K562 (cell line): ENCODE results near the gene ITGA6. TPM values are rescaled to one million over a fixed set of nuclear protein-coding genes. Genes with fewer than 3 reads are reported as not detected.

Source experiments
- ARID4B ChIP-seq: sonication (generic); formaldehyde crosslinking; IDR thresholded peaks from 2 replicates; pipeline ENCODE4 v1.8.0; 2022; ENCODE audit warnings: mild to moderate bottlenecking, missing genetic modification reagents
- ETV6 ChIP-seq, 3 experiments: fragments of 150-350 bp in 1 of 3; sonication (generic) in 1 of 3; formaldehyde crosslinking in 1 of 3; IDR thresholded peaks; 2 replicates each; pipeline versions ENCODE4 v1.6.1 to v1.8.0; 2014 to 2022; ENCODE audit warnings: borderline replicate concordance in 2 of 3, low read depth in 2 of 3, antibody characterized with exemption in 1 of 3, low read length in 1 of 3, mild to moderate bottlenecking in 1 of 3, missing genetic modification reagents in 1 of 3
- JUND ChIP-seq, 2 experiments: IDR thresholded peaks; 2 replicates in 1 of 2; 3 replicates in 1 of 2; pipeline ENCODE4 v1.6.1; 2011; ENCODE audit warnings: borderline replicate concordance in 2 of 2, low read depth in 2 of 2, low read length in 2 of 2, improper control_type of control experiment in 1 of 2, missing biosample characterization in 1 of 2, missing genetic modification characterization in 1 of 2, missing genetic modification reagents in 1 of 2
- L3MBTL2 ChIP-seq: fragments of 450-650 bp; IDR thresholded peaks from 2 replicates; pipeline ENCODE4 v1.6.1; 2016; ENCODE audit warnings: mild to moderate bottlenecking, moderate library complexity
- TGIF2 ChIP-seq: sonication (generic); formaldehyde crosslinking; IDR thresholded peaks from 2 replicates; pipeline ENCODE4 v1.8.1; 2022; ENCODE audit warnings: mild to moderate bottlenecking, missing genetic modification reagents, moderate library complexity
- ZNF41 ChIP-seq: fragments of 250-450 bp; sonication (Bioruptor Pico); conservative IDR thresholded peaks from 2 replicates; pipeline ENCODE4 v1.4.0; 2020; ENCODE audit warnings: mild to moderate bottlenecking
- ZNF551 ChIP-seq: fragments of 250-450 bp; sonication (Bioruptor Pico); IDR thresholded peaks from 2 replicates; pipeline ENCODE4 v1.5.0; 2021; ENCODE audit warnings: mild to moderate bottlenecking, moderate library complexity
- polyA plus RNA-seq, 8 experiments: library from polyadenylated mRNA; depleted of rRNA in 4 of 8; stranded (reverse) in 5 of 8; unstranded in 3 of 8; fragments of >200 nt; fragmentation: Nextera tagmentation in 2 of 8; fragmentation: Illumina TruSeq in 1 of 8; extraction: Ambion mirVana in 2 of 8; extraction: Trizol in 1 of 8; gene quantifications; 2 replicates each; pipeline versions ENCODE4 v1.2.1 to v1.2.3, GENCODE V29; 2011 to 2014; ENCODE audit warnings: inconsistent platforms in 1 of 8, missing spikeins in 1 of 8
- total RNA-seq, 7 experiments: library from RNA; depleted of rRNA in 6 of 7; stranded (reverse); fragments of >200 nt in 6 of 7; fragmentation: Illumina TruSeq in 2 of 7; extraction: Trizol in 2 of 7; gene quantifications; 2 replicates each; pipeline versions ENCODE4 v1.2.1 to v1.2.3, GENCODE V29; 2011 to 2021; ENCODE audit warnings: low replicate concordance in 1 of 7

ITGA6 gene
- total and polyA plus RNA-seq, 9 of the 15 experiments (the other 6 are each of a cell fraction or from before 2014, with no cell fraction given), result 0.01 to 0.29 (median 0.05) TPM; not detected in 5

GRCh38 chr2:172439911-172440310 lies 12.5 kb downstream of the ITGA6 start (continued):
- TF ChIP-seq ARID4B, result no peak
- no peak for TF ChIP-seq JUND (IDR thresholded peaks at IDR 0.05; ENCODE audit: borderline replicate concordance, low read depth, low read length)
- no peak for TF ChIP-seq JUND (tag; IDR thresholded peaks at IDR 0.05; ENCODE audit: borderline replicate concordance, low read depth, low read length)
- no peak for TF ChIP-seq ZNF41 (CRISPR knock-in tag)
- no peak for TF ChIP-seq L3MBTL2
- no peak for TF ChIP-seq TGIF2 (CRISPR knock-in tag)
- no peak for TF ChIP-seq ETV6 (IDR thresholded peaks at IDR 0.05; ENCODE audit: borderline replicate concordance in 1 of 2, low read depth in 2 of 2, low read length in 1 of 2)
- no peak for TF ChIP-seq ETV6 (CRISPR knock-in tag; IDR thresholded peaks at IDR 0.05; ENCODE audit: borderline replicate concordance)
- TF ChIP-seq ZNF551 (CRISPR knock-in tag), result no peak
